GM19463 (cell line): ENCODE results near the gene ENG.
A peak's percentile ranks its signal among the peaks of the same experiment; 100 is the strongest.

Source experiments
- ATAC-seq: cut with Tn5 transposase; IDR thresholded peaks from one replicate; pipeline ENCODE4 v1.9.1; 2021; ENCODE audit warnings: mild to moderate bottlenecking, moderate library complexity; ENCODE audit not compliant: unreplicated experiment

Gene ENG

GRCh38 chr9:127778280-127779135 lies 76.0 kb downstream of the ENG start, which contains the start of gene SH2D3C:
Gene SH2D3C, minus strand, starts transcription at chr9:127778666. Its CDS starts 39 bp downstream, at chr9:127778627.
- ATAC-seq: peak; percentile 34

- ATAC-seq: no peak
These were observed 77.0 kb downstream of the ENG start for GRCh38 chr9:127777368-127777980.

- ATAC-seq: no peak
These were observed 77.6 kb downstream of the ENG start for GRCh38 chr9:127776924-127777289.

- ATAC-seq: peak; percentile 34
These were observed 78.1 kb downstream of the ENG start for GRCh38 chr9:127776195-127776923.

- no peak for ATAC-seq
These were observed 80.5 kb downstream of the ENG start for GRCh38 chr9:127773981-127774380.

- no peak for ATAC-seq
These were observed 81.2 kb downstream of the ENG start for GRCh38 chr9:127773272-127773671.

GRCh38 chr9:127772603-127773002 lies 81.9 kb downstream of the ENG start:
- no peak for ATAC-seq

GRCh38 chr9:127771570-127772189 lies 82.8 kb downstream of the ENG start:
- no peak for ATAC-seq

- ATAC-seq: peak; percentile 88
These were observed 83.4 kb downstream of the ENG start for GRCh38 chr9:127770905-127771569.

GRCh38 chr9:127770583-127770904 lies 83.9 kb downstream of the ENG start:
- ATAC-seq: no peak

- ATAC-seq: no peak
These were observed 84.4 kb downstream of the ENG start for GRCh38 chr9:127769929-127770582.

- no peak for ATAC-seq
These were observed 85.4 kb downstream of the ENG start for GRCh38 chr9:127769101-127769500.

- ATAC-seq: no peak
These were observed 85.8 kb downstream of the ENG start for GRCh38 chr9:127768698-127769097.

GRCh38 chr9:127767909-127768331 lies 86.5 kb downstream of the ENG start:
- ATAC-seq: no peak

- ATAC-seq: no peak
These were observed 87.0 kb downstream of the ENG start for GRCh38 chr9:127767410-127767809.

GRCh38 chr9:127765418-127765817 lies 89.0 kb downstream of the ENG start:
- ATAC-seq: no peak
